Measurements from ENCODE around the gene FBXO15.
A peak's percentile ranks its signal among the peaks of the same experiment; 100 is the strongest.

Gene FBXO15

DNA sequence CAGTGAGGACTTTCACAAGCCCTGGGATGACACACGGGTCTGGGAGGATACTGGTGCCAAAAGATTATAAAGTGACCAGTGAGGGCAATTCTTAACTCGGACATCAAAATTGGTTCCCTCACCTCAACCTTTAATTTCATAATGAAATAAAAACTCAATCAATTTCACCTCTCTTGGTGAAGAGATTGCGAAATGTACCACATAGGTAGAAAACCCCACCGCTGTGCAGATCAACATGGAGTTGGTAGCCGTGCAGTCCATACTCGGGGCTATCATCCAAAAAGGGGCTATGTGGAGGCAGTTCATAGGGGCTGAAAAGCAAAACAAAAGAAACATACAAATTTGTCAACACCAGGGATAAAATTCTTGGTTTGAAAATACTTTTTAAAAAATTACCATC lies 24.4 kb downstream of the FBXO15 start:
- no peak for DNase-seq (ENCODE audit: low read depth)
- H3K4me3 ChIP-seq (ENCODE audit: low read depth, low read length) = no peak overlapping the region
- TF ChIP-seq, protein P1, sequence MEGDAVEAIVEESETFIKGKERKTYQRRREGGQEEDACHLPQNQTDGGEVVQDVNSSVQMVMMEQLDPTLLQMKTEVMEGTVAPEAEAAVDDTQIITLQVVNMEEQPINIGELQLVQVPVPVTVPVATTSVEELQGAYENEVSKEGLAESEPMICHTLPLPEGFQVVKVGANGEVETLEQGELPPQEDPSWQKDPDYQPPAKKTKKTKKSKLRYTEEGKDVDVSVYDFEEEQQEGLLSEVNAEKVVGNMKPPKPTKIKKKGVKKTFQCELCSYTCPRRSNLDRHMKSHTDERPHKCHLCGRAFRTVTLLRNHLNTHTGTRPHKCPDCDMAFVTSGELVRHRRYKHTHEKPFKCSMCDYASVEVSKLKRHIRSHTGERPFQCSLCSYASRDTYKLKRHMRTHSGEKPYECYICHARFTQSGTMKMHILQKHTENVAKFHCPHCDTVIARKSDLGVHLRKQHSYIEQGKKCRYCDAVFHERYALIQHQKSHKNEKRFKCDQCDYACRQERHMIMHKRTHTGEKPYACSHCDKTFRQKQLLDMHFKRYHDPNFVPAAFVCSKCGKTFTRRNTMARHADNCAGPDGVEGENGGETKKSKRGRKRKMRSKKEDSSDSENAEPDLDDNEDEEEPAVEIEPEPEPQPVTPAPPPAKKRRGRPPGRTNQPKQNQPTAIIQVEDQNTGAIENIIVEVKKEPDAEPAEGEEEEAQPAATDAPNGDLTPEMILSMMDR (IDR thresholded peaks at IDR 0.05; ENCODE audit: low read depth, low read length, missing control alignments) = no peak

- no peak for DNase-seq (ENCODE audit: low read depth)
- TF ChIP-seq, protein P1 (IDR thresholded peaks at IDR 0.05; ENCODE audit: low read depth, low read length, missing control alignments) = peak; percentile 48
- H3K4me3 ChIP-seq (ENCODE audit: low read depth, low read length) = no peak overlapping the region
Observed at GRCh38 chr18:74116633-74117554, 30.7 kb downstream of the FBXO15 start.

DNA sequence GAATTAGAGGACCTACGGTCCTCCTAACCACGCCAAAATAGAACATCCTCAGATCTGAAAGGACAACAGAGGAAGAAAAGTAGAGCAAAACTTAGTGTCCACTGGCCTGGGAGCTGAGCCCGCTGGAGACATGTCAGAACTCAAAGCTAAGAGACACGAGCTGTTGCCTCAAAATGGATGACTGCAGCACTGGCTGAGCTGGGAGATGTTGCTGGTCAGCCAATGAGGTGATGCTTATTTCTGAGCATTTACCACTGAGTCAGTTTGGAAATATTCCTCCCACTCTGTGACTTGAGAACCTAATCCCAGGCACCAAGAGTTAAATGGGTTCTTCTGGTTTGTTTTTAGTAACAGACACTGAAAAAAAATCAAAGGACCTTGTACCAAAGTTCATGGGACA lies 32.6 kb downstream of the FBXO15 start:
- TF ChIP-seq, protein P1 (IDR thresholded peaks at IDR 0.05; ENCODE audit: low read depth, low read length, missing control alignments) = no peak
- DNase-seq (ENCODE audit: low read depth) = no peak
- no peak overlapping the region for H3K4me3 ChIP-seq (ENCODE audit: low read depth, low read length)

- TF ChIP-seq, protein P1 (IDR thresholded peaks at IDR 0.05; ENCODE audit: low read depth, low read length, missing control alignments) = no peak
- no peak for DNase-seq (ENCODE audit: low read depth)
- no peak overlapping the region for H3K4me3 ChIP-seq (ENCODE audit: low read depth, low read length)
Observed at GRCh38 chr18:74114116-74114515, 33.5 kb downstream of the FBXO15 start.

- TF ChIP-seq, protein P1 (IDR thresholded peaks at IDR 0.05; ENCODE audit: low read depth, low read length, missing control alignments) = no peak
Observed at GRCh38 chr18:74113711-74114110, 33.9 kb downstream of the FBXO15 start.

GRCh38 chr18:74110976-74111375 lies 36.7 kb downstream of the FBXO15 start:
- DNase-seq (ENCODE audit: low read depth) = no peak
- TF ChIP-seq, protein P1 (IDR thresholded peaks at IDR 0.05; ENCODE audit: low read depth, low read length, missing control alignments) = no peak
- no peak overlapping the region for H3K4me3 ChIP-seq (ENCODE audit: low read depth, low read length)

More at GRCh38 chr18:74113711-74114110, 33.9 kb downstream of the FBXO15 start:
- DNase-seq (ENCODE audit: low read depth) = no peak
- H3K4me3 ChIP-seq (ENCODE audit: low read depth, low read length) = no peak overlapping the region
